Fibroblast of pulmonary artery (primary cell): ENCODE data around the gene OR4D1.

ENCODE experiments used
- DNase-seq: peaks from one replicate; pipeline ENCODE4 v3.0.0-alpha.2; 2010; ENCODE audit warnings: low read depth
- H3K4me3 ChIP-seq: replicated peaks from 2 replicates; pipeline ENCODE4 v1.5.1; 2011; ENCODE audit warnings: low read depth, mild to moderate bottlenecking, control low read depth, low read length, moderate library complexity
- CTCF ChIP-seq: IDR thresholded peaks from 2 replicates; pipeline ENCODE4 v1.5.1; 2011; ENCODE audit warnings: mild to moderate bottlenecking, control low read depth, low read length, inconsistent platforms; ENCODE audit errors: missing control alignments

The OR4D1 gene

DNA sequence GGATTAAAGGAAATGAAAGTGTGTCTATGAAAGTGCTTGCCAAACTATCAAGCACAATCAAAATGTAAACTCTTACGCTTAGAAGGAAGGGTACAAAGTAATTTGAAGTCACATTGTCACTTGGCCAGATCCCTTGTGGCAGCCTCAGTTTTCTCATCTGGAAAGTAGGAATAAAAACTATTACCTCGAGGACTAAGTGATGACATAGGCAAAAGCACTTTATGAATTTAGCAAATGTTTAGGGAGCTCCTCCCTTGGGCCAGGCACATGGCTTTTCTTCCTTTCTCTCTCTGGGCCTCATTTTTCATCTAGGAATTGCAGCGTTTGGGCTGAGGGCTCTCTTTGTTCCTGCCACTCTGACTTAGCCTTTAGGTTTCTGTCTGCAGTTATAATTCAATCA lies 36.5 kb upstream of the OR4D1 start:
- TF ChIP-seq CTCF: no peak
- no peak overlapping the region for H3K4me3 ChIP-seq
- no peak for DNase-seq

- TF ChIP-seq CTCF: peak; percentile 98
- H3K4me3 ChIP-seq: no peak overlapping the region
- DNase-seq: peak; percentile 75
Measured at GRCh38 chr17:58112970-58113631, 35.1 kb upstream of the OR4D1 start.

DNA sequence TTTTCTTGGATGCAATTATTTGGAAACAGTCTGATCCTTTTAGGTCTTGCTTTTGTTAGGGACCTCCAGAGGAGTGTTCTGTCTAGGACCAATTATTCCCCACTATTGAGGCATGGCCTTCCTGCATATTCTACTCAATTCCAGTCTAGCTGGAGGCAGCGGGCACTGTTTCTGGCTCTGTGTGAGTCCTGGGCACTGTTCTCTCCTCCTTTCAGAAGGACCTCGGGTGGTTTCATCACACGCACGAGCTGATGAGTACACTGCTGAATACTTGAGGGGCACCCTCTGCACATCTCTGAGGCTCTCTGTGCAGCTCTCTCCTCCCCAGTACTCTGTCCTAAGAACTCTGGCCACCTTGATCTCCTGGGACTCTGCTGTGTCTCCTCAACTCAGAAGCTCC lies 34.2 kb upstream of the OR4D1 start:
- no peak for TF ChIP-seq CTCF
- DNase-seq: no peak
- H3K4me3 ChIP-seq: no peak overlapping the region

DNA sequence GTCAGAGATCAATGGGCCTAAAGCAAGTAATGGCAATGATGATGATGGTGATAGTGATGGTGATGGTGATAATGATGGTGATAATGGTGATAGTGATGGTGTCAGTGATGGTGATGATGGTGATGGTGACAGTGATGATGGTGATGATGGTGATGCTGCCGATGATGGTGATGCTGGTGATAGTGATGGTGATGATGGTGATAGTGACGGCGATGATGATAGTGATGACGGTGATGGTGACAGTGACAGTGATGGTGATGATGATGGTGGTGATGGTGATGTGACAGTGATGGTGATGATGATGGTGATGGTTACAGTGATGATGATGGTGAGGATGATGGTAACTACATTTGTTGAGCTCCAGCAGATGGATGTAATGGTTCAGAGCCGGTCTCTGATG lies 30.8 kb upstream of the OR4D1 start:
- H3K4me3 ChIP-seq: no peak overlapping the region
- DNase-seq: no peak
- TF ChIP-seq CTCF: no peak

DNA sequence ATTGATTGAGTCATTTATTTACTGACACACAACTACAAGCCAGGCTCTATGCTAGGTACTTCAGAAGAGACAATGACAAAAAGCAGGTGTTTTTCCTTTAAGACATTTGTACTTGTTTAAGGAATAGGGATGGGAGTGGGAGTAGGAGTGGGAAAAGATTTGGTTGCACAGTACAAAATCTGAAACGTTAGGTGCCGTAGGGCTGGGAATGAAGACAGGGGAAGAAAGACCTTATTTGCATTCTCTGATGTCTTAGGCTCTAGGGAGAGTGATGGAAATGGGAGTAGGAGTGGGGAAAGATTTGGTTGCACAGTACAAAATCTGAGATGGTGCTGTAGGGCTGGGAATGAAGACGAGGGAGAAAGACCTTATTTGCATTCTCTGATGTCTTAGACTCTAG lies 28.7 kb upstream of the OR4D1 start:
- no peak overlapping the region for H3K4me3 ChIP-seq
- no peak for TF ChIP-seq CTCF
- DNase-seq: no peak

DNA sequence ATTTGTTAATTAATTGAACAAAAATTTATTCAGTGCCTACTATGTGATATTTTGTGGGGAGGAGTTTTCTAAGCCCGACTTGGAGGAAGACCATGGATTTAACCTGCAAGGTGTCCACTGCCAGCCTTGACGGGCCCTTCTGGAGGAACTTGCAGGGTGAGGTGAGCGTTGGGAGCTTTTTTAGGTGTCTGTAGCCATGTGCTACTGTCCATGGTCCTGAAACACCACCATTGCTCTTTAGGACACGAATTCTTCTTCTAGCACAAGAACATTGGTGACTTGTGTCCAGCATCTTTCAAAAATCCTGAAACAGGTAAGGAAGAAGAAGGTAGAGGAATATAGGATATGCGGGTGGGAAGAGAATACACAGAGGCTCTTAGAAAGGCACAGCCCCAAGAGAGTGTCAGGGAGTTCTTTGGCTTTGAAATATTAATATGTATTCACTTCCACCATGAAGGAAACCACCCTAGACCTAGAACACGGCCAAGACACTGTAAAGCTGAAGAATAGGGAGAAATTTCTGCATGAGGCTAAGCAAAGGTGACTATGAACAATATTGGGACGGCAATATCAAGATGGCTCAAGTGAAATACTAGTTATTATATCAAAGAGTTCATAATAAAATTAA lies 27.9 kb upstream of the OR4D1 start:
- H3K4me3 ChIP-seq: no peak overlapping the region
- peak; percentile 79 for DNase-seq
- TF ChIP-seq CTCF: no peak

- DNase-seq: peak; percentile 39
- no peak overlapping the region for H3K4me3 ChIP-seq
- TF ChIP-seq CTCF: peak; percentile 11
Measured at GRCh38 chr17:58121925-58122324, 26.3 kb upstream of the OR4D1 start.
